T-helper 1 cell treated with Interleukin-12 subunit alpha and Interleukin-12 subunit beta and Interleukin-4 antibody, amounts not matched to agents 30 μg/mL and 1 μg/mL, for 36 hours (primary cell): Measurements from ENCODE around the gene HAP1.
"Not testable (repeated sequence)": the region's sequence is repeated elsewhere in the genome, so short reads cannot be mapped to it uniquely, and the experiment has no call there.

Source experiments
- H3K27ac Mint-ChIP-seq: one replicate; pipeline ENCODE4 v1.8.0; 2021; ENCODE audit warnings: mild to moderate bottlenecking, mixed read lengths
- H3K27me3 Mint-ChIP-seq: one replicate; pipeline ENCODE4 v1.8.0; 2021; ENCODE audit warnings: low read depth, mixed read lengths
- H3K36me3 Mint-ChIP-seq: one replicate; pipeline ENCODE4 v1.8.0; 2021; ENCODE audit warnings: low read depth, mixed read lengths
- H3K4me1 Mint-ChIP-seq: one replicate; pipeline ENCODE4 v1.8.0; 2021; ENCODE audit warnings: low read depth, mixed read lengths
- H3K4me3 Mint-ChIP-seq: one replicate; pipeline ENCODE4 v1.8.0; 2021; ENCODE audit warnings: mild to moderate bottlenecking, moderate library complexity, mixed read lengths
- H3K9me3 Mint-ChIP-seq: one replicate; pipeline ENCODE4 v1.8.0; 2021; ENCODE audit warnings: mixed read lengths

Gene HAP1

DNA sequence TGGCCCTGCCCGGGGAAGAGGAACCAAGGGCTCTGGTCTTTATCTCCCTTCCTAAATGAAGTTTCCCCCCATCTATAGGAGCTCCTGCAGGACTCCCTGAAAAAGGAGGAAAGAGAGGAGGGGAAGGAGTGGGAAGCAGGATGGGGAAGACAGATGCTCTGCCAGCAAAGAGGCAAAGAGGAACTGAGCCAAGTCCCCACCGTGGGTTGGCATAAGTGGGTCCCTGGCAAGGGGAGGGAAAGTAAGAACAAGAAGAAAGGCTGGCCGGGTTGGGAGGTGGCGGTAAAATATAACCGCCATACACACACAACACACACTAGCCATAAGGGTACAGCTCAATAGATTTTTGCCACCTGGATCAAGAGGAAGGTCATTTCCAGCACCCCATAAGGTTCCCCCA lies 51.8 kb downstream of the HAP1 start:
- Mint-ChIP-seq H3K27me3 (no peaks in the 10 kb centered on the region), H3K36me3 (peaks cover 6% of the 10 kb centered on the region), H3K4me3 (no peak overlapping the region), H3K4me1 (peaks cover 32% of the 10 kb centered on the region), H3K27ac (no peak overlapping the region), H3K9me3 (no peaks in the 10 kb centered on the region)

DNA sequence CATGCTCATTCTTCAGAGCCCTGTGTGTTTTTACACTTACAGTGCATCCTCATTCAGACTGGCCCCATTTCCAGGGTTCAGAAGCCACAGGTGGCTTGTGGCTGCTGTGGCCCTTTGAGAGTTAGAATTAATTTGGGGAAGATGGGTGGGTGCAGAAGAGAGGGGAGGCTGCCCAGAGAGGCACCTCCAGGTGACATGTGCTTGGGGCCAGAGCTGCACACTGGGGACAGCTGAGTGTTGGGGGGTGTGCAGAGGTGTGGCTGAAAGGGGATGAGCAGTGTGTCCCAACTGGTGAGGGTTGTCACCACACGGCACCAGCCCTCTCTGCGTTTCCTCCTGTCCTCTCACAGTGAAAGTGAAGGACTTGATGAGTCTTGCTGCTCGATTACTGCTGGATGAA lies 52.7 kb downstream of the HAP1 start:
- Mint-ChIP-seq H3K4me1 (peaks cover 36% of the 10 kb centered on the region), H3K4me3 (no peak overlapping the region), H3K36me3 (peaks cover 6% of the 10 kb centered on the region), H3K9me3 (no peaks in the 10 kb centered on the region), H3K27ac (peak overlapping the region; percentile 57), H3K27me3 (no peaks in the 10 kb centered on the region)

DNA sequence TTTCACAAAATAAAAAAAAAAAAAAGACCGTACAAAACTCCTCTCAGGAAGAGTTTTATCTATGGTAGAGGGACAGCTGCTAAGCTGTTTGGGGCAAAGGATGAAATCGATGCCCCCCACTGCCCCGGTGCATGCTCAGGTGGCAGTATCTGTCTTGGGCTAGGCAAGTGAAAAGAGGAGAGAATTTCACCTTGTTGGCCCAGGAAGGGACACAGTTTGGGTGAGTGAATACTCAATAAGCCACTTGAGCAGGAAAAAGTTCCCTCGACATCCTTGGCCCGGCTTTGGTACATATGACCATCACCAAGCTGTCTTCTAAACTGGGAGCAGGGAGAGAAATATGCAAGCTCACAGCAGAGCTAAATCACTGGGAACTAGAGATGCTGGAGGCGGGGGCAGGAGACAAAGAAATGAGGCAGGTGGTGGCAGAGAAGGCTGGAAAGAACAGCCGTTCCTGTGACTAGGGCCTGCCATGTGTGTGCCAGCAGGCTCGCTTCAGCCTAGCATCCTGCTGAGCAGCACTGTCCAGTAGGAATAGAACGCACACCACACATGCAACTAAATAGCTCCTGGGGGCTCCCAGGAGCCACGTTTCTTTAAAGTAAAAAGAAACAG lies 53.9 kb downstream of the HAP1 start:
- Mint-ChIP-seq H3K27me3 (no peaks in the 10 kb centered on the region), H3K4me3 (no peak overlapping the region), H3K4me1 (peaks cover 47% of the 10 kb centered on the region), H3K27ac (peak overlapping the region; percentile 97), H3K36me3 (peaks cover 8% of the 10 kb centered on the region), H3K9me3 (no peaks in the 10 kb centered on the region)

DNA sequence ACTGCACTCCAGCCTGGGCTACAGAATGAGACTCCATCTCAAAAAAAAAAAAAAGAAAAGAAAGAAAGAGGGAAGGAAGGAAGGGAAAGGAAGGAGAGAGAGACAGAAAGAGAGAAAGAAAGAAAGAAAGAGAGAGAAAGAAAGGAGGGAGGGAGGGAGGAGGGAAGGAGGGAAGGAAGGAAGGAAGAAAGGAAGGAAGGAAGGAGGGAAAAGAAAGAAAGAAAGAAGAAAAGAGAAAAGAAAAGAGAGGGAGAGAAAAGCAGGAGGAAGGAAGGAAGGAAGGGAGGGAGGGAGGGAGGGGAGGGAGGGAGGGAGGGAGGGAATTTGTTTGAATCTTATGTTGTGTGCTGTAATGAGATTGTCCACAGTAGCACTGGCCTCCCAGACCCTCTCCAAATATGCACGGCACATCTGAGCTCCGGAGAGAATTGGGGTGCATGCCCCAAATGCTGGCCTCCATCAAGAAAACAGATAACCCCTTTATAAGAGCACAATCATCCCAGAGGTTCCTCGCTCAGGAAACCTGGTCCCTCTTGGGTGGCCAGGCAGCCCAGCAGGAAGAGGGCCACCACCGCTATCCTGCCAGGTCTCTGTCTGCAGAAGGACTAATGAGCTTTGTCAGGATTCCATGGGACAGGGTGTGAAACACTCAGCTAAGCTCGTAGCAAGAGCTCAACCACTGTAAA lies 54.6 kb downstream of the HAP1 start:
- Mint-ChIP-seq H3K27ac (peak overlapping the region; percentile 97), H3K27me3 (no peaks in the 10 kb centered on the region), H3K4me3 (peak overlapping the region; percentile 86), H3K36me3 (peaks cover 8% of the 10 kb centered on the region), H3K4me1 (peaks cover 47% of the 10 kb centered on the region), H3K9me3 (no peaks in the 10 kb centered on the region)

DNA sequence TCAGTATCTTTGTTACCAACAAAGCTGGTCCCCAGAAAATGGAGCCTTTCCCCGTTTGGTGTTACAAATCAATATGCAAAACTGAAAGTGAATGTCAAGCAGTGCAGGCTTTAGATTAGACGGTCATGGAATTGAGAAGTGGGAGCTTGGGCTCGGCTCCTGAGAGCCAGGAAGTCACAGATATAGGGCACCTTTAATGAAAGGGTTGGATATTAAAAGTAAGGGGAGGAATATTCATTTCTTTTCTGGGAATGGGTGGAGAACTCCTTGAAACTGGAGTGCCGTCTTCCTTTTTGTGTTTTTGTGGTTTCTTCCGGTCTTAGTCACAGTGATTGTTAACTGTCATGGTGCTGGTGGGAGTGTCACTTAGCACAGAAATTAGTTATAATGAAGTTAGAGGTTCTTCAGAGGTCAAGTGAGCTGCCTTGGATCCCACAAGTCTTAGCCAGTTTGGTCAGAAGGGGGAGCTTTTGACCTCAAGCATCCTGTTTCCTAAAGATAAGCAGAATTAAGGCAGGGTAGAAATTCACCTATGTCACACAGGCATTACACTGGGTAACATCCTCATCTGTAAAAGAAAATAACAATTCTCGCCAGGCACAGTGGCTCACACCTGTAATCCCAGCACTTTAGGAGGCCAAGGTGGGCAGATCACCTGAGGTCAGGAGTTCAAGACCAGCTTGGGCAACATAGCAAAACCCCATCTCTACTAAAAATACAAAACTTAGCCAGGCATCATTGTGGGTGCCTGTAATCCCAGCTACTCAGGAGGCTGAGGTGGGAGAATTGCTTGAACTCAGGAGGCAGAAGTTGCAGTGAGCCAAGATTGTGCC lies 55.3 kb downstream of the HAP1 start:
- Mint-ChIP-seq H3K9me3 (no peaks in the 10 kb centered on the region), H3K4me1 (peaks cover 48% of the 10 kb centered on the region), H3K27ac (peak overlapping the region; percentile 97), H3K4me3 (peak overlapping the region; percentile 86), H3K27me3 (no peaks in the 10 kb centered on the region), H3K36me3 (peaks cover 8% of the 10 kb centered on the region)

DNA sequence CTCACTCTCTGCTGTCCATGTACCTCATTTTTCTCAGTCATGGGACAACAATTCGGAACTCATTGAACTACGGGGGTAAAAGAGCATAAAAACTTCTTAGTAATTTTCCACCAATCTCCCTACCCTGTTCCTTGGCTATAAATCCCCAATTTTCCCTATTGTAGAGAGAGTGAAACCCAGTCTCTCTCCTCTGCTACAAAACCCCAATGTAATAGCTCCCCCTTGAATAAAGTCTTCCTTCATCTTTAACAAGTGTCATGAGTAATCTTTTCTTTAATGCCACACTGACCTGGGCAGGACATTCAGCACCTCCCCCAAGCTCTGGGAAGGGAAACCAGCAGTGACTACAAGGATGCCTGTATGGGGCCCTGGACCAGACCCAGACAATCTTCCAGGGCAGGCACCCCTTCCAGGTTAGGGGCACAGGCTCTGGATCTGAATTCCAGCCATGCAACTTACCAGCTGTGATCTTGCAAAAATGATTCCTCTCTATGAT lies 56.0 kb downstream of the HAP1 start:
- Mint-ChIP-seq H3K4me1 (peaks cover 48% of the 10 kb centered on the region), H3K27me3 (no peaks in the 10 kb centered on the region), H3K4me3 (peak overlapping the region; percentile 86)

DNA sequence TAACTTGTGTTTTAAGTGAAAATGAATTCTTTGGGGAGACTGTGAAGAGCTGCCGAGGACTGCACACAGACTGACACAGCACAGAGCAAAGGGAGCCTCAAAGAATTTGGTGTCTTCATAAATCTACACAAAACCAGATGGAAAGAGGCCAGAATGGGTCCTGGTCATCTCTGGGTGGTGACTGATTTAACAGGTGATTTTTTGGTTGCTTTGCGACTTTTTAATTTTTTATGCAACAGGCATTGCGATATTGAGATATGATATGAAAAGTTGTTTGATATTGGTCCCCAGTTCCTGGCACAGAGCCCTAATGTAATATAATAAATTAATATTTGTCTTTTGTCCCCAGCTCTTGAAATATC lies 58.4 kb downstream of the HAP1 start:
- H3K27ac Mint-ChIP-seq: peak overlapping the region; percentile 73
- H3K9me3 Mint-ChIP-seq: no peaks in the 10 kb centered on the region
- H3K4me3 Mint-ChIP-seq: no peak overlapping the region
- H3K27me3 Mint-ChIP-seq: no peaks in the 10 kb centered on the region
- peaks cover 11% of the 10 kb centered on the region for H3K36me3 Mint-ChIP-seq
- peaks cover 49% of the 10 kb centered on the region for H3K4me1 Mint-ChIP-seq

More for the DNA sequence above, 56.0 kb downstream of the HAP1 start:
- H3K36me3 Mint-ChIP-seq: peaks cover 8% of the 10 kb centered on the region
- H3K27ac Mint-ChIP-seq: peak overlapping the region; percentile 97
- no peaks in the 10 kb centered on the region for H3K9me3 Mint-ChIP-seq

DNA sequence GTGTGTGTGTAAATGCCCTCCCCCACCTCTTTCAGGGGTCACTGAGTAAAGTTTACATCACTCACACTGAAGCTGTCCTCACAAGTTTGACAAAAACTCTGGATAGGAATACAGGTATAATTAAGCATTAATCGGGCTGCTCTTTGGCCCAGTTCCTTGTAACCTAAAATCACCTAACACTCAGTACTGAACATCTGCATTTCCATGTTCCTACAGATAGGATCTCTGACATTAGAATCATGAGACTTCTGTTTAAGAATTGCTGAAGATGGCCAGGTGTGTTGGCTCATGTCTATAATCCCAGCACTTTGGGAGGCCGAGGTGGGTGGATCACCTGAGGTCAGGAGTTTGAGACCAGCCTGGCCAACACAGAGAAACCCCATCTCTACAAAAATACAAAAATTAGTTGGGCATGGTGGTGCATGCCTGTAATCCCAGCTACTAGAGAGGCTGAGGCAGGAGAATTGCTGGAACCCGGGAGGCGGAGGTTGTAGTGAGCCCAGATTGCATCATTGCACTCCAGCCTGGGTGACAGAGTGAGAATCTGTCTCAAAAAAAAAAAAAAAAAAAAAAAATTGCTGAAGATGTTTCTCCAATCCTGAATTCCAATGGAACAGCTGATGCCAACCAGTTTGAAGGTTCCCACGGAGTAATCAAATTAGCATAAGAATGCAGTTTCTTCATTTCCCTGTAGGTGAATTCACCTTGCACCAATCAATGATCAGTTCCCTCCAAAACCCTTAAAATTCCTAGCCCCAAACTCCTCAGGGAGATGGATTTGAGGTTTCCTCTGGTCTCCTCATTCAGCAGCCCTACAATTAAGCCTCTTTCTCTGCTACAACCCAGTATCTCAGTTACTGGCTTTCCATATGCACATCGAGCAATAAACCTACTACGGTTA lies 59.0 kb downstream of the HAP1 start:
- Mint-ChIP-seq H3K36me3 (peaks cover 11% of the 10 kb centered on the region), H3K27ac (peak overlapping the region; percentile 73), H3K4me1 (peaks cover 47% of the 10 kb centered on the region)
- not testable (repeated sequence) for H3K9me3 Mint-ChIP-seq, H3K27me3 Mint-ChIP-seq, H3K4me3 Mint-ChIP-seq
